8988T (cell line): Measurements from ENCODE around the gene TMCC2.

ENCODE experiments used
- DNase-seq: peaks from one replicate; pipeline ENCODE4 v3.0.0; 2011

Gene TMCC2

DNA sequence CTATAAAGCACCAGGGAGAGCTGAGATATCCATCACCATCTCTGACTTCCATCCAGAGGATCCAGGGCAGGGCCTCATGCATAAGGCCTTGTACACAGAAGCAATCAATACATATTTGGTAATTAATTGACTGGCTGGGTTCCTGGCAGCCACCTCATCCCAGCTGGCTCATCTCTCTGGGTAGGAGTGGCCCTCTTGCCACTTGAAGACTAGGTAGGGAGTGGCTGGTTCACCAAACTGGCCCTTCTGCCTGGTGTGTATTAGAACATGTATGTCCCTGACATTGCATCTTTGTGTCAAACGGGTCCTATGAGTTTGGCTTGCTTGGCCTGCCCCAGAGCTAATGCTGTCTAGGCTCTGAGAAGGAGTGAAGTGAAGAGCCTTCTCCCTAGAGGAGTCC, 82.0 kb downstream of the TMCC2 start:
- no peak for DNase-seq

DNA sequence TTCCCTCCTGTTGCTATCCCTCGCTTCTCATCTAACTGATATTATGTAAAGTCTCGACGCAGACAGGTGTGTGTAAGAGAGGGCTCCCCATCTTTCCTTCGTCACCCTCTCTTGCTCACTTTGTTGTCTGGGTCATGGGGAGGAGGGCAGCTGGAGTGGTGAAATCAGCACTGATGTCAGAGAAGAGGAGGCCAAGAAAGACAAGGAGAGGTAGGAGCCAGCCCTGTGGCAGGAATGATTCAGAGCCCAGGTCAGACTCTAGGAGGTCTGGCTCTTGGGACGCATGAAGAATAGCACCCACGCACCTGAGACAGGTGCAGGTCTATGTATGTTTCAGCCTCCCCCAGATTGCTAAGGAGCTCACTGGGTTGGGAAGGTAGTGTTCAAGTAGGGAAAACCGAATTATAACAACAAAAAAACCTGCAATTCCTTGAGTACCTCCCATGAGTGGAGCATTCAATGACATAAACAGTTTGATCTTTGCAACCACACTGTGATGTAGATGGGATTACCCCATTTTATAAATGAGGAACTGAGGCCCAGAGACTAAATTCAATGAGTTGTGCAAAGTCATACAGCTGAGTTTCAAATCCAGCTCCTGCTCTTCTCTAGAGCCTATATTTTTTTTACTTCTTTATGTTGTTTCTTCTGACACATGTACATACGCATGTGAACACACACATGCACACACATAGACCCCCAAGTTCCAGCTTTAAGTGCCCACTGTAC, 83.4 kb downstream of the TMCC2 start:
- DNase-seq: no peak

DNA sequence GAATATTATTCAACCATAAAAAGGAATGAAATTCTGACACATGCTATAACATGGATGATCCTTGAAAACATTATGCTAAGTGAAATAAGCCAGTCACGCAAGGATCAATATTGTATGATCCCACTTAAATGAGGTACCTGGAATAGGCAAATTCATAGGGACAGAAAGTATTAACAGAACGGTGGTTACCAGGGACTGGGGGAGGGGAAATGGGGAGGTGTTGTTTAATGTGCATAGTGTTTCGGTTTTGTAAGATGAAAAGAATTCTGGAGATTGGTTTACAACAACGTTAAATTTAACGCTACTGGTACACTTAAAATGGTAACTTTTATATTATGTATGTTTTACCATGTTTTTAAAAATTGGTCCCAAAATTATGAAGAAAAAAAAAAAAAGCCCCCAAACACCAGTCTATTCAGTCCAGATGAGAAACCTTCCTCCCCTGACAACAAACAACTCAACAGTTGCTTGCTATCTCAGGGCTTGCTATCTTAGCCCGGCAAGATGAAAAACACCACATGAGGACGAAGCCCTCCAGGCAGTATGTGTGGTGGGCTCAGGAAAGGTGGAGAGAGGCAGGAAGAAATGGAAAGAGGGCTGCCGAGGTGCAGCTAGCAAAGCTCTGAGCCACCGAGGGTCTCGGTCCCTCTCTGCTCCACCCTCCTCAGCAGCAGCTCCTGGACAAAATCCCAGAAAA, 85.3 kb downstream of the TMCC2 start:
- no peak for DNase-seq

DNA sequence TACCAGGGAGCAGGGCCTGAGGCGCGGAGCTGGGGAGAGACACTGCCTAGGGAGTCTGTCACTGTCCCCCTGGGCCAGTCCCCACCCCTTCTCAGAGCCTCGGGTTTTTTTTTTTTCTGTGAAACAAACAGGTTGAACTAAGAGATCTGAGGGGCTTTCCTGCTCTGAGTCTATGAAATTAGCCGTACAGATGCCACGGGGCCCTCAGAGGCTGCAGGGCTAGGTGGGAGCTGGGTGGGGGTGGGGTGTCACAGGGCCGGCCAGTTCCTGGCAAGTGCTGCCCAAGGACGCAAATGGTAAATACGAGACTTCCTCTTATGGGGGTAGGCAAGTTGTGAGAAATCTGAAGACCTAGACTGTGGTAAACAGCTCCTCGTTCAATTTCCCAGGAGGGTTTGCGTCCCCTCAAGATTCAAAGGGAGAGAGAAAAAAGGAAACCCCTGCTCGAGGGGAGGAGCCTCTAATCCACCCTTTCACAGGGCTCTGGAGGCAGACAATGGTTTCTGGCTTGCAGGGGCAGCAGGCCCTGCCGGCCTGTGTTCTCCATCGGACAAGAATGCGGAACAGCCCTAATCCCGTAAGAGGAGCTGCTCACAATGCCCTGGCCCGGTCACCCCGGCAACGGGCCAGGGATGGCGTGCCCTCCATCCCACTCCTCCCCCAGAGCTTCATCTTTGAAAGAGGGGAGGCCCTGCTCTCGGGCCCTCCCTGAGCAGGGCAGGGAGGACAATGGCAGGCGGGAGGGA, 86.0 kb downstream of the TMCC2 start:
- no peak for DNase-seq

DNA sequence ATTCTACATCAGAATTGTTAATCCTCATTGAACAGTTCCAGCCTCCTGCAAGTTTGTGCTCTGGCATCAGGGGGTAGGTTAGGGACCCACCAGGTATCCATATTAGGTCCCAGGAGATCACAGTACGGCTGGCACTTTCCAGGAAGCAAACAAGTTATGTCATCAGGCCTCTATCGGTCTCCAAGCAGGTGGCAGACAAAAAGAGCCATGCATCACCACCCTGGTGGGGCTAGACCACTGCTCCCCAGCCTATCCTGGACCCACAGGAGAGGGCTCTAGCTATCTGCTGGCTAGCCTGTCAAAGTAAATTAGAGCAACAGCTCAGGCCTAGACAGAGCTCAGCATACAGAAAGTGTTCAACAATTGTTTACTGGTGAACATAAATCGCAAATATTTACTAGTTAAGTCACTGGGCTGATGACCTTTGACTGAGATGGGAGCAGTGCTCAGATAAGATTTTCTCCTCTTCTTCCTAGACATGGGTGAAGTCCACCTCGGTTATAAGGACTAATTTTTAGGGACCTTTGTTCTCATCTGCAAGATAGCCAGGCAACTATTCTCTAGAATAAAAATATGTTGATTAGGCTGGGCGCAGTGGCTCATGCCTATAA, 87.4 kb downstream of the TMCC2 start:
- no peak for DNase-seq

DNA sequence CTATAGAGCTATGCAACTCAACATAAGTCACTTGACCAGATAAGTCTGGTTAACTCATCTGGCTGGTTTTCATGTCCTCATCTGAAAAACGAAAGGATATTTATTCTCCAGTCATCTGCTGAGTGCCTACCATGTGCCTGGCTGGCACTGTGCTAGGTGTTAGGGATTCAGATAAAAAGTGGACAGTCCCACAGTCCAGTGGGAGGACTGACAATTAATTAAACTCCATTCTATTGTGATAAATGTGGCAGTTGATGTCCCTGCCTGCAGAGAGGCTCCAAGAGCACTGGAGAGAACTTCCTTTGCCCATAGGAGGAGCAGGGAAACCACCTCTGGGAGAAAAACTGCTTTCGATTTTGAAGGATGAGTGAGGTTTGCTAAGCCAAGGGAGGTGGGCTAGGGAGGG, 88.4 kb downstream of the TMCC2 start:
- no peak for DNase-seq

DNA sequence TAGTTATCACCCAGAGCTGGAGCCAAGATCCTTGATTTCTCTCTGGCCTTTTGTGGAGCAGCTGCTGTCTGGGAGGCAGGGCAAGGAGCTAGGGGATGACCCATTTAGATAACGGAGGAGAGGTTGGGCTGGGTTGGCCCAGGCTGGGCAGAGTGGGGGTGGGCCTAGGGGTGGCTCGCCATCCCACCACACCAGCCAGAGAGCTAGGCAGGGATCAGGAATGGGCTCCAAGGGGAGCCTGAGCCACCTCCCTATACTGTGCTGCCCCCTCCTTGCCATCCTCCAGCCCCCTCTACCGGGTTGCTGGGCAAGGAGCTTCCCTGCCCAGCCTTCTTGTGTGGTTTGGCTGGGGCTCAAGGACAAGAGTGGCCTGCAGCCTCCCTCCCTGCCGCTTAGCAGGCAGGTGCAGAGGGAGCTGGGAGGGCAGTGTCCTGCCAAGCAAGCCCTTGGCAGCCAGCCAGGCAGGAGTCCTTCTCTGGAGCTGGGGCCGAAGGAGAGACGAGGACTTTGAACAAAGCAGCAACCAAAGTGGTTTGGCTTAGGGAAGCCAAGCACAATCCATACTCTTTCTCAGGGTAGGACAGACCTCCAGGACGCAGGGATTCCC, 89.7 kb downstream of the TMCC2 start:
- DNase-seq: no peak

DNA sequence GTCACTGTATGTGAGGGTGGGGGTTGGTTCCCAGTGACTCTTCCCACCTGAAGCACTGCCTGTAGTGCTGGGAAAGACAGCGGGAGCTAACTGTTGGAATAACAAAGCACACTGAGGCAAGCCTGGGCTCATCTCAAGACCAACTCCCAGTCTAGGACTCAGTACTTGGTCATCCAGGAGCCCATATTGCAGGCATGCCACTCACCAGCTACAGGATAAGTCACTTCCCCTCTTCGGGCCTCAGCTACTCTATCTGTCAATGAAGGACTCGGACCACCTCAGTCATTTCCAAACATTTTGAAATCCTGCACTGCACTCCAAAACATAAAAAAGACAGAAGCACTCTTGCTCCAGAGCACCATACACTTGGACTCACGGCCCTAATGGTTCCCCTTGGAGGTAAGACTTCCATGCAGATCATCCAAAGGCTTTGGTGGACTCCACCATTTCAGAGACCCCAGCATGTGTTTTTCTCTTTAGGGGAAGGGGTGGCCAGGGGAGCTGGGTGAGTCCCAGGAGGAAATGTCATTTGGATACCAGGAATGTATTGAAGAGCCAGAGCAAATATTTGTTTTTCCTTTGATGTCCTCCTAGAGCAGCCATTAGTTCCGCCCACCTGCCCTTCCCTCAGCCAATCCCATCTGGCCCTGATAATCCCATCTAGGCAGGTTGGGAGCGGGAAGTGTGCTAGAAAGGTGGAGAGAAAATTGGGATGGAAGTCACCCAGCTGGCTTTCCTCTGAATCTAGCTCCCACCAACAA, 90.7 kb downstream of the TMCC2 start:
- peak; percentile 52 for DNase-seq

DNA sequence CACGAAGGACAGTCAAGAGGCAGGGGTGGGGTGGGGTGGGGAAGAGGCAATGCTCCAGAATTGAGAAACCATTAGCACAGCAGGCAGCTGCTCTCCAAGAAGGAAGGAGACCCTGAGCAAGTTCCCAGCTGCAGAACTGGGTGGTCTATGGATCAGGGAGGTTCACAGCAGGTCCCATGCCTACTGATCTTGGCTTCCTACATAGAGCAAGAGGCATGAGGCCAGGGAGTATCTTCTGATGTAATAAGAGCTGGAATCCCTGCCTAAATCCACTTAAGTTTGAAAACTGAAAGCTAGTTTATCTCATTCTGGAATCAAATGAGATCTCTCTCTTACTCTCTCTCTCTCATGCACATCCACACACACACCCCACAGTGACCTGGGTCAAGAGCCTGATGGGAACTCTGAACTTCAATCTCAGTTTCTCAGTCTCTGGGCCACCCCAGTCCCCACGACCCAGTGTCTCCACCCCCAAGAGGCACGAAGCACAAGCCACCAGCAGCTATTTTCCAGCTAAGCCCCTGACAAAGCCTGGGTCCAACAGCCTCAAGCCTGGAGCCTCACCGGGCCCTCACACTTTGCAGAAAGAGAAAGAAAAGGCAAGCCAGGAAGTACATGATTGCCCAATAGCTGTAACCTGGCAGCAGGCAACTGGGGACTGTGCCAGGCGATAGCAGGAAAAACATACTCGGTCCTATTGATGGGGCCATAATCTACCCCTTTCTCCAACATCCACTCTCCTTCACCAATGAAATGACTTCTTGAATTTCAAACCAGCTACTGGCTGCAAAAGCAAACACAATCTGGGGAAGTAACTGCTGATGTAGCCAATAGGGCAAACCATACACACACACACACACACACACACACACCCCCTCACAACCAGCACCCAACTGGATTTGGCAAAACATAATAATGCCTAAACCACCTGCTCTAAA, 91.6 kb downstream of the TMCC2 start:
- no peak for DNase-seq

DNA sequence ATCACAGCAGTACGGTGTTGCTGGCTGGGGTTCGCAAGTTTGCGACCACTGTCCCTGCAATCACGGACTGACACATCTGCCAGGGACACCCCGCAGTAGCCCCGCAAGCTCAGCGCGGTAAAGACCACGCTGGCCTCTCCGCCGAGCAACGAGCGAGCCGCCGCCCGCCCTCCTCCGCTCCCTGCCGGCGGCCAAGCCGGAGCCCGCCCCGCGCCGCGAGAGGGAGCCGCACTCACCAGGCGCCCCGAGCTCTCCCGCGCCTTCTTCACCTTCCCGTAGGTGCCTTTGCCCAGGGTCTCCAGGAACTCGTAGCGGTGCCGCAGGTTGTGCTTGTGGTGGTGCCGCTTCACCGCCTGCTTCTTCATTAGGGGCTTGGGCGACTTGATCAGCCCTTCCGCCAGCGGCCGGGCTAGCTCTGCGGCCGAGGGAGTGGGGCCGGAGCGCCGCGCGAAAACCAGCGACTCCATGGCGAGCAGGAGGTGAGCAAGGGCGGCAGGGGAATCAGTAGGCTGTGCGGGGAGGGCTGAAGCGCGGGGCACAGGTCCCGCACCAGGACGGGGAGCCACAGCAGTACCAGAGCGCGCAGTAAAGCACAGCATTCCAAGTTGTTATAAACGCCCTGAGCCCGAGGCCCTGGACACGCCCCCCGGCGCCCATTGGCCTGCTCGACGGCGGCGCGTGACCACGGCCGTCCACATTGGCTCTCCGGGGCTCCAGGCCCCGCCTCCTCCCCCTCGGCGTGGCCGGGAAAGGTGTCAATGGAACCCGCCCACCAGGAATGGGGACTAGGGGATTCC, 93.6 kb downstream of the TMCC2 start, which contains the start of gene NUAK2:
TSS of gene NUAK2 (minus strand) at position 584 of the 797 bp plus-strand sequence. CDS start at position 467, 117 bp downstream.
- DNase-seq: peak; percentile 83

DNA sequence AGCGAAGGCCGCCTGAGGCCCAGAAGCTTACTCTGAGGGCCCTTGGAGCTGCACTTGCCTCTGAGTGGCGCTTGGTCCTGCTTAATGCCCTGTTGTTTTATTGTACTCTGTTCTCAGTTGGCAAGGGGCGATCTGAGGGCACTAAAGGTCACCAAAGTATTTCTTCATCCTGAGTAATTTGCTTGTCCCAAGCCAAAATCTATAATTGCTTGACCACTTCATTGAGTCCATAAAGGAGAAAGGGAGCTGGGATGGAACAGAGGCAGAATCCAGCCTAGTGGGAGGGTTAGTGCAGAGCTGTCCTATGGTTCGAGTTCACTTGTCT, 94.2 kb downstream of the TMCC2 start:
- DNase-seq: no peak
